Measurements from ENCODE around the gene FGB. TPM values are rescaled to one million over a fixed set of nuclear protein-coding genes. Genes with fewer than 3 reads are reported as not detected.

FGB gene
- total and polyA plus RNA-seq, 2 of the 13 experiments (the other 11 are each of a cell fraction or from before 2014, with no cell fraction given) = 226 to 784 TPM

GRCh38 chr4:154549894-154550790 lies 12.7 kb upstream of the FGB start, which contains the start of gene PLRG1 (continued):
- TF ChIP-seq ZNF124 (CRISPR knock-in tag; IDR thresholded peaks at IDR 0.05) (0 out of 2 replicates have a peak, but pooled peaks have one; percentile 48), SOX13 (IDR thresholded peaks at IDR 0.05) (no peak), SOX13 (CRISPR knock-in tag; conservative IDR thresholded peaks at IDR 0.05 in 1 of 2, IDR thresholded peaks at IDR 0.05 in 1 of 2) (peak in 1 of 2 experiments; percentile 14; a peak in 1 of 4 replicates), CREM (IDR thresholded peaks at IDR 0.05) (peak; percentile 67), CREM (CRISPR knock-in tag; IDR thresholded peaks at IDR 0.05) (no peak), ZNF841 (CRISPR knock-in tag; IDR thresholded peaks at IDR 0.05; ENCODE audit: borderline replicate concordance) (no peak), POLR2AphosphoS5 (IDR thresholded peaks at IDR 0.05; ENCODE audit: low read depth, low read length) (peak; percentile 88), KLF12 (CRISPR knock-in tag; IDR thresholded peaks at IDR 0.05; ENCODE audit: borderline replicate concordance) (0 out of 2 replicates have a peak, but pooled peaks have one; percentile 38), RBFOX2 (IDR thresholded peaks at IDR 0.05; ENCODE audit: low read depth, low read length) (peak; percentile 74), PHF21A (CRISPR knock-in tag; IDR thresholded peaks at IDR 0.05) (0 out of 2 replicates have a peak, but pooled peaks have one; percentile 26), TRIM24 (CRISPR knock-in tag; IDR thresholded peaks at IDR 0.05) (no peak), ZBTB20 (CRISPR knock-in tag; IDR thresholded peaks at IDR 0.05; ENCODE audit: borderline replicate concordance, low read depth) (0 out of 2 replicates have a peak, but pooled peaks have one; percentile 37), ZBTB44 (CRISPR knock-in tag; IDR thresholded peaks at IDR 0.05) (no peak), ZNF350 (CRISPR knock-in tag; IDR thresholded peaks at IDR 0.05; ENCODE audit: borderline replicate concordance, low read depth) (peak; percentile 82; the same call in 1 of the 2 replicates), ZMYM4 (CRISPR knock-in tag; IDR thresholded peaks at IDR 0.05) (peak; percentile 72; the same call in 1 of the 2 replicates), GABPA (IDR thresholded peaks at IDR 0.05; ENCODE audit: low read depth, low read length) (peak; percentile 87), GABPA (CRISPR knock-in tag; IDR thresholded peaks at IDR 0.05; ENCODE audit: low read depth) (peak; percentile 95), KAT7 (CRISPR knock-in tag; IDR thresholded peaks at IDR 0.05; ENCODE audit: borderline replicate concordance) (no peak), NKX3-1 (CRISPR knock-in tag; IDR thresholded peaks at IDR 0.05) (no peak), GABPB1 (CRISPR knock-in tag; IDR thresholded peaks at IDR 0.05) (peak; percentile 95), TBP (CRISPR knock-in tag; IDR thresholded peaks at IDR 0.05) (0 out of 2 replicates have a peak, but pooled peaks have one; percentile 27)
- TF ChIP-seq, protein P1, sequence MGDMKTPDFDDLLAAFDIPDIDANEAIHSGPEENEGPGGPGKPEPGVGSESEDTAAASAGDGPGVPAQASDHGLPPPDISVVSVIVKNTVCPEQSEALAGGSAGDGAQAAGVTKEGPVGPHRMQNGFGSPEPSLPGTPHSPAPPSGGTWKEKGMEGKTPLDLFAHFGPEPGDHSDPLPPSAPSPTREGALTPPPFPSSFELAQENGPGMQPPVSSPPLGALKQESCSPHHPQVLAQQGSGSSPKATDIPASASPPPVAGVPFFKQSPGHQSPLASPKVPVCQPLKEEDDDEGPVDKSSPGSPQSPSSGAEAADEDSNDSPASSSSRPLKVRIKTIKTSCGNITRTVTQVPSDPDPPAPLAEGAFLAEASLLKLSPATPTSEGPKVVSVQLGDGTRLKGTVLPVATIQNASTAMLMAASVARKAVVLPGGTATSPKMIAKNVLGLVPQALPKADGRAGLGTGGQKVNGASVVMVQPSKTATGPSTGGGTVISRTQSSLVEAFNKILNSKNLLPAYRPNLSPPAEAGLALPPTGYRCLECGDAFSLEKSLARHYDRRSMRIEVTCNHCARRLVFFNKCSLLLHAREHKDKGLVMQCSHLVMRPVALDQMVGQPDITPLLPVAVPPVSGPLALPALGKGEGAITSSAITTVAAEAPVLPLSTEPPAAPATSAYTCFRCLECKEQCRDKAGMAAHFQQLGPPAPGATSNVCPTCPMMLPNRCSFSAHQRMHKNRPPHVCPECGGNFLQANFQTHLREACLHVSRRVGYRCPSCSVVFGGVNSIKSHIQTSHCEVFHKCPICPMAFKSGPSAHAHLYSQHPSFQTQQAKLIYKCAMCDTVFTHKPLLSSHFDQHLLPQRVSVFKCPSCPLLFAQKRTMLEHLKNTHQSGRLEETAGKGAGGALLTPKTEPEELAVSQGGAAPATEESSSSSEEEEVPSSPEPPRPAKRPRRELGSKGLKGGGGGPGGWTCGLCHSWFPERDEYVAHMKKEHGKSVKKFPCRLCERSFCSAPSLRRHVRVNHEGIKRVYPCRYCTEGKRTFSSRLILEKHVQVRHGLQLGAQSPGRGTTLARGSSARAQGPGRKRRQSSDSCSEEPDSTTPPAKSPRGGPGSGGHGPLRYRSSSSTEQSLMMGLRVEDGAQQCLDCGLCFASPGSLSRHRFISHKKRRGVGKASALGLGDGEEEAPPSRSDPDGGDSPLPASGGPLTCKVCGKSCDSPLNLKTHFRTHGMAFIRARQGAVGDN (CRISPR knock-in tag; IDR thresholded peaks at IDR 0.05) = peak; percentile 87
